Right kidney (tissue), 9 donors: ENCODE data around the gene SEC11A.
"Not testable (repeated sequence)": the region's sequence is repeated elsewhere in the genome, so short reads cannot be mapped to it uniquely, and the experiment has no call there.

ENCODE experiments used
- DNase-seq: peaks from one replicate; pipeline ENCODE4 v3.0.0-alpha.2; 2016
- long read RNA-seq, 8 donors: transcript quantifications; one replicate each; lab custom pipeline, GENCODE V29; 2026

Gene SEC11A
- long read RNA-seq, donor 1, transcript SEC11A-202 (7 exons, 1,223 nt) = minor isoform, 10 of 500 reads
- long read RNA-seq, donor 1, transcript SEC11A-201 (6 exons, 1,656 nt) = minor isoform, 151 of 500 reads
- long read RNA-seq, donor 1, transcript SEC11A-207 (1 exons, 2,204 nt) = major isoform, 301 of 500 reads
- long read RNA-seq, donor 1, transcript SEC11A-205 (5 exons, 882 nt) = minor isoform, 9 of 500 reads
- long read RNA-seq, donor 1, partial matches to known transcripts = 15 of 500 reads
- long read RNA-seq, donor 1, other reads (novel, unspliced or antisense) = 0 of 500 reads
- long read RNA-seq, donor 2, transcript SEC11A-201 (6 exons, 1,656 nt) = minor isoform, 85 of 305 reads
- long read RNA-seq, donor 2, transcript SEC11A-207 (1 exons, 2,204 nt) = major isoform, 189 of 305 reads
- long read RNA-seq, donor 2, transcript SEC11A-206 (2 exons, 3,626 nt) = minor isoform, 13 of 305 reads
- long read RNA-seq, donor 2, transcript SEC11A-202 (7 exons, 1,223 nt) = minor isoform, 7 of 305 reads
- long read RNA-seq, donor 2, partial matches to known transcripts = 6 of 305 reads
- long read RNA-seq, donor 2, other reads (novel, unspliced or antisense) = 0 of 305 reads
- long read RNA-seq, donor 3, transcript SEC11A-201 (6 exons, 1,656 nt) = minor isoform, 44 of 157 reads
- long read RNA-seq, donor 3, transcript SEC11A-207 (1 exons, 2,204 nt) = major isoform, 100 of 157 reads
- long read RNA-seq, donor 3, transcript SEC11A-206 (2 exons, 3,626 nt) = minor isoform, 5 of 157 reads
- long read RNA-seq, donor 3, partial matches to known transcripts = 5 of 157 reads
- long read RNA-seq, donor 3, other reads (novel, unspliced or antisense) = 0 of 157 reads
- long read RNA-seq, donor 4, transcript SEC11A-207 (1 exons, 2,204 nt) = major isoform, 178 of 287 reads
- long read RNA-seq, donor 4, transcript SEC11A-201 (6 exons, 1,656 nt) = minor isoform, 86 of 287 reads
- long read RNA-seq, donor 4, transcript SEC11A-206 (2 exons, 3,626 nt) = minor isoform, 7 of 287 reads
- long read RNA-seq, donor 4, partial matches to known transcripts = 10 of 287 reads
- long read RNA-seq, donor 4, other reads (novel, unspliced or antisense) = 0 of 287 reads
- long read RNA-seq, donor 5, transcript SEC11A-206 (2 exons, 3,626 nt) = minor isoform, 8 of 306 reads
- long read RNA-seq, donor 5, transcript SEC11A-202 (7 exons, 1,223 nt) = minor isoform, 8 of 306 reads
- long read RNA-seq, donor 5, transcript SEC11A-207 (1 exons, 2,204 nt) = major isoform, 174 of 306 reads
- long read RNA-seq, donor 5, transcript SEC11A-201 (6 exons, 1,656 nt) = minor isoform, 105 of 306 reads
- long read RNA-seq, donor 5, partial matches to known transcripts = 5 of 306 reads
- long read RNA-seq, donor 5, other reads (novel, unspliced or antisense) = 0 of 306 reads
- long read RNA-seq, donor 6, transcript SEC11A-207 (1 exons, 2,204 nt) = major isoform, 146 of 240 reads
- long read RNA-seq, donor 6, transcript SEC11A-206 (2 exons, 3,626 nt) = minor isoform, 9 of 240 reads
- long read RNA-seq, donor 6, transcript SEC11A-201 (6 exons, 1,656 nt) = minor isoform, 75 of 240 reads
- long read RNA-seq, donor 6, transcript SEC11A-202 (7 exons, 1,223 nt) = minor isoform, 5 of 240 reads
- long read RNA-seq, donor 6, partial matches to known transcripts = 0 of 240 reads
- long read RNA-seq, donor 6, other reads (novel, unspliced or antisense) = 0 of 240 reads
- long read RNA-seq, donor 7 = 0 reads
- long read RNA-seq, donor 8, transcript SEC11A-201 (6 exons, 1,656 nt) = minor isoform, 82 of 294 reads
- long read RNA-seq, donor 8, transcript SEC11A-202 (7 exons, 1,223 nt) = minor isoform, 9 of 294 reads
- long read RNA-seq, donor 8, transcript SEC11A-206 (2 exons, 3,626 nt) = minor isoform, 7 of 294 reads
- long read RNA-seq, donor 8, transcript SEC11A-207 (1 exons, 2,204 nt) = major isoform, 185 of 294 reads
- long read RNA-seq, donor 8, partial matches to known transcripts = 5 of 294 reads
- long read RNA-seq, donor 8, other reads (novel, unspliced or antisense) = 0 of 294 reads

DNA sequence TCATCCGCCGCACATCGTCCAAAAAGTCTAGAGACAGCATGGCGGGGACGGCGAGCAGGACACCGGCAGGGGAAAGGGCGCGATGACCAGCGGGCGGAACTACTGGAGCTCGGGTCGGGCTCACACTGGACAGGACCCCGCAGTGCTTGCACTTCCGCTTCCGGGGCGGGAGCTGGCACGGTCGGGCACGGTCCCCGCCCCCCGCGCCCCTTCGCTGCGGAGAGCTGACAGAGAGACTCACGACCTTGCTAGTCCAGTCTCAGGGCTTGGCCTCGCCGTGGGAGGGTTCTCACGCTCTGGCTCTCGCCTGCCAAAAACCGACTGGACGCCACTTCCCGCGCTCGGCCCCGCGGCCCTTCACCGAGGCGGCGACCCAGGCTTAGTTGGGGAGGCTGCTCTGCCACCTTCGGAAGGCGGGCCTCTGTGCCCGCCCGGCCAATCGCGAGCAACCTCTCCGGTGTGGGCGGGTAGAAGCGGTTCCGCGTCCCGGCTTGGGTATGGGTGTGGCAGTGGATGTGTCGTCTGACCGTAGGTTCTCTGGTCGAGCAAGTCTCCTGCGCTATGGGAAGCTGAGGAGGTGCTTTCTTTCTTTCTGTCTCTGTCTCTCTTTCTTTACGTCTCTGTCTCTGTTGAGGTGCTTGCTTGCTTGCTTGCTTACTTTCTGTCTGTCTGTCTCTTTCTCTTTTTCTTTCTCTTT lies at the start of gene SEC11A:
Gene SEC11A, minus strand, starts transcription at position 104 of the 697 bp plus-strand sequence. Its CDS starts 64 bp downstream, at position 40.
- DNase-seq = peak; percentile 100

GRCh38 chr15:84765675-84766074 lies 49.7 kb upstream of the SEC11A start:
- no peak for DNase-seq

- DNase-seq = no peak
Observed at GRCh38 chr15:84764989-84765388, 49.0 kb upstream of the SEC11A start.

- no peak for DNase-seq
Observed at GRCh38 chr15:84764585-84764984, 48.6 kb upstream of the SEC11A start.

DNA sequence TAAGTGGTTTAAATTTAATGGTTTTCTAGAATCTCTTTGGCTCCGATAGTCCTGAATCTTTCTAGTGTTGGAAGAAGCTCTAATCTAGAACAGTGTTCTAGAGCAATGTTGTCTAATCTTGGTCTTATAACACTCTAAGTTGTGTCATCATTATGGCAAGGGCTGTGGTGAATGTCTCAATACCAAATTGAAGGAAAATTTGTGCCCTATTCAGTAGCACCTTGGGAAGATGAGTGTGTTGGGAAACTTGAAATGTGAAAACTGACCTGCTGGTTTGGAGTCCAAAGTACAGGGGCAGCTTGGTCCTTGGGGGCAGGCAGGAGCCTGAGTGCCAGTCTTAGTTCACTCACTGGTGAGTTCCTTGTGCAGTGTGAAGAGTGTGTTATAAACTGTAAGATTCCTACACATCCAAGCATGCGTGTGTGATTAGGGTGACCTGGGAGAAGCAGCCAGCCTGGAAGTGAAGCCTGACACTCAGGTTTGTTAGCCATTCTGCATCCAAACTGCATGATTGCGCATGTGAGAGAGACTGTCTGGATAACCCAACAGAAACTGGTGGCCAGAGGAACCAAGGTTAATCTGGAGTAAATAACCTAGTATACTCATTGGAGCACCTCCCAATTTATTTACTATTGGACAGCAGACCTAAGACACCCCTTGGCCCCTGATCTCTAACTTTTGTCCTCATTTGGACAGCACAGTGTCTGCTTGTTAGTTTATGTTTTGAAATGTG lies 47.1 kb upstream of the SEC11A start:
- no peak for DNase-seq

GRCh38 chr15:84761607-84762131 lies 45.7 kb upstream of the SEC11A start:
- DNase-seq = no peak

GRCh38 chr15:84760219-84760618 lies 44.3 kb upstream of the SEC11A start:
- no peak for DNase-seq

GRCh38 chr15:84759018-84759417 lies 43.1 kb upstream of the SEC11A start:
- no peak for DNase-seq

- no peak for DNase-seq
Observed at GRCh38 chr15:84755736-84756527, 40.0 kb upstream of the SEC11A start.

GRCh38 chr15:84754889-84755288 lies 39.0 kb upstream of the SEC11A start:
- DNase-seq = not testable (repeated sequence)

DNA sequence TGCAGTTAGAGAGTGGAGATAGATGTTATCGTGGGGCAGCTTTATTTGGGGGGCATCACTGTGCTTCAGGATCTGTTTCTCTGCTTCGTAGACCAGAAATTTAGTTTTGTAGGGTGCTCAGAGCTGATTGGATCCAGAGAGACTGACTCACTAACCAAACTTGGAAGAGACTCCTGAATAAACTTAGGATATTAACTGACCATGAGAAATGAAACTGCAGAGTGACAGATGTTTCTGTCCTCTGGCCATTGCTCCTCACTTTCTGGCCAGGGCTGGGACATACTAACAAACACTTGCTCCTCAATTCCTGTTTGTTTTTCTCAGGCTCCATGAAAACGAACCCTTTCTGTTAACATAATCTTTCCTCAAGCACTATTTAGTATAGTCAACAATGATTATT lies 36.8 kb upstream of the SEC11A start:
- no peak for DNase-seq

DNA sequence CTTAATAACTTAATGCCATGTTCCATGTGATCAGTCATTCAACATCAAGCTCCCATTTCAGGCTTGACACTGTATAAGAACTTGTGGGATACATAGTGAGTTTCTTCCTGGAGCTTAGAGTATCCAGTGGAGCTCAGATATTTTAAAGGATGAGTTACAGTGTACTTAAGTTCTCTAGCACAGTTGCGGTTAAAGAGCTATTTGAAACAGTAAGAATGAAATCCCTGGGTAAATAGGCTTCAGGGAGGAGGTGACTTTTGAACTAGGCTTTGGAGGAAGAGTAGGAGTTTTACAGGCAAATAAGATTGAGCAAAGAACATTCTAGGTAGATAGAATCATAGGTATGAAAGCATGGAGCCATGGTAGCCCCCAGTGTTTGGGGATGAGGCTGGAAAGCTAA lies 36.3 kb upstream of the SEC11A start:
- DNase-seq = no peak

DNA sequence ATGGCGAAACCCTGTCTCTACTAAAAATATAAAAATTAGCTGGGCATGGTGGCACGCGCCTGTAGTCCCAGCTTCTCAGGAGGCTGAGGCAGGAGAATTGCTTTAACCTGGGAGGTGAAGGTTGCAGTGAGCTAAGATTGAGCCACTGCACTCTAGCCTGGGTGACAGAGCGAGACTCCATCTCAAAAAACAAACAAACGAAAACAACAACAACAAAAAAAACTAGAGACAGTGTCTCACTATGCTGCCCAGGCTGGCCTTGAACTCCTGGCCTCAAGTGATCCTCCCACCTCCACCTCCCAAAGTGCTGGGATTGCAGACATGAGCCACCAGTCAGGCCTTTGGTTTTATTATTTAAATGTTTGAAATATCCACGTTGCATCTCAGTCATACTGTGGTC lies 35.8 kb upstream of the SEC11A start:
- DNase-seq = not testable (repeated sequence)

DNA sequence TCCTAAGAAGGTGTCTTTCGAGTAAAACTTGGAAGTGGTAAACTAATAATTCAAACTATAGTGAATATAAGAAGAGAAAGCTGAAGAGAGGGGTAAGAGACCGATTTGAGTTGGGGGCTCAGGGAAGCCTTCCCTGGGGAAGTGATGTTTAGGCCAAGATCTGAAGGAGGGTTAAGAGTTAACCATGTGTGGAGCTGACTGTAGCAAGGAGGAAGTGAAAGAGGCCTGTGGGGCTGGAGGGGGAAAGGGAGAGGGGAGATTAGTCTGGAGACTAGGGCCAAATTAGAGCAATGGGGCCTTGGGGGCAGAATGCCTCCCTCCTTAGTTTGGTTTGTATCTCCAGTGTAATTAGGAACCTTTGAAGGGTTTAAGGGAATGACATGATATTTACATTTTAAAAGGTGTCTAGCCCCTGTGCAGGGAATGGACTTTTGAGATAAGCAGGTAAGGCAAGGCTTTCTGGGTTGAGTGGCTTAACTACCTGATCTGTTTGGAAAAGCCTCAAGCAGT lies 34.7 kb upstream of the SEC11A start:
- no peak for DNase-seq

DNA sequence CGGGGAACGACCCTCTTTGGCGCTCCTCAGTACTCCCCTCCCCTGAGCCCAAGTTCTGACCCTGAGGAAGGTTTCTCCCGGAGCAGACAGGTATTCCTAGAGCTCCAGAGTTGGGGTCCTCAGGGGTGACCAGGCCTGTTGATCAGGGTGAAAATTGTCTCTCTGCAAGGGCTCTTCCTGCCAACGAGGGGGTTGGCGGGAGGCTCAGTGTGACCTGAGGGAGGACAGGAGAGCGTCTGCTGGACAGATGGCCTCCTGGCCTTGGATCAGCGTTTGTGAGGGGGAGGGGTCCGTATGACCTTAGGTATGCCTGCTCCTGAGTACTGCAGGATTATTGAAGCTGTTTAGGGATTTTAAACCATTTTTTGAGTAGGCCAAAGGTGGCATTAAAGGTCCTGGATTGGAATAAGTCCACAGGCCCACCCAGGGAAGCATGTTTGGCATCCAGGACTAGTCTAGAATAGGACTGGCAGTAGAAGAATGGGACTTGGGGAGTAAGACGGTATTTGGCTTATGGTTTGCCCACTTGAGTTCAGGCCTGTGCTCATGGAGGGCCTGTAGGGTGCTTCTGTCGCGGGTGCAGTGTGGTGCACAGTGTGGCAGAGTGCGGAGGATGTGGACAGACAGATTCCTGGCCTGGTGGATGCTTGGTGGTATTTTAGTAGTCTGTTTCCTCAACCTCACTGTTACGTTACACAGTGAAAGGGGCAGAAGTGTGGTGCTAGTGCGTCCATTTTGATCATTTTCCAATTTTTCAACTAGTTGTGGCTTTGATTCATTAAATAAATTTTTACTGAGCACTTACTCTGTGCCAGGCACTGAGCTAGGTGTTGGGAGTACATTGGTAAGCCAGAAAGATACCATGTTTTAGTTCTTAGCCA lies 33.4 kb upstream of the SEC11A start:
- DNase-seq = no peak

GRCh38 chr15:84748274-84749110 lies 32.6 kb upstream of the SEC11A start, which contains the start of gene ZNF592:
Gene ZNF592 (plus strand): TSS chr15:84748592. CDS start chr15:84782676, 34,084 bp downstream.
- peak; percentile 75 for DNase-seq
